GM21723 (cell line): ENCODE results near the gene USP5.

Experiments
- ATAC-seq: cut with Tn5 transposase; IDR thresholded peaks from one replicate; pipeline ENCODE4 v1.9.1; 2021; ENCODE audit warnings: mild to moderate bottlenecking, moderate library complexity; ENCODE audit not compliant: unreplicated experiment

Gene USP5

GRCh38 chr12:6909421-6910145 lies 57.6 kb downstream of the USP5 start:
- ATAC-seq, result no peak

GRCh38 chr12:6912164-6912935 lies 60.4 kb downstream of the USP5 start:
- ATAC-seq, result no peak

GRCh38 chr12:6914246-6914946 lies 62.4 kb downstream of the USP5 start, which contains the start of gene ENO2:
TSS of gene ENO2 (plus strand) at chr12:6914580. CDS start at chr12:6915833, 1,253 bp downstream.
- ATAC-seq, result peak; percentile 71

- peak; percentile 14 for ATAC-seq
Measured at GRCh38 chr12:6914947-6915788, 63.2 kb downstream of the USP5 start.

GRCh38 chr12:6915789-6916285 lies 63.9 kb downstream of the USP5 start:
- no peak for ATAC-seq
